Glutamatergic neuron (in vitro differentiated cells): ENCODE measurements around the gene CDC42BPG. TPM values are rescaled to one million over a fixed set of nuclear protein-coding genes. Genes with fewer than 3 reads are reported as not detected.
A peak's percentile ranks its signal among the peaks of the same experiment; 100 is the strongest.

Experiments
- DNase-seq: peaks from one replicate; pipeline ENCODE4 v3.0.0; 2022
- H3K27ac Mint-ChIP-seq: one replicate; pipeline ENCODE4 v1.8.0; 2020; ENCODE audit warnings: mild to moderate bottlenecking, mixed read lengths, inconsistent platforms; ENCODE audit not compliant: unreplicated experiment
- H3K27me3 Mint-ChIP-seq: one replicate; pipeline ENCODE4 v1.8.0; 2020; ENCODE audit warnings: mild to moderate bottlenecking, moderate library complexity, mixed read lengths, inconsistent platforms; ENCODE audit not compliant: unreplicated experiment
- H3K36me3 Mint-ChIP-seq: one replicate; pipeline ENCODE4 v1.8.0; 2020; ENCODE audit warnings: mild to moderate bottlenecking, mixed read lengths, inconsistent platforms; ENCODE audit not compliant: unreplicated experiment
- H3K4me1 Mint-ChIP-seq: one replicate; pipeline ENCODE4 v1.8.0; 2020; ENCODE audit warnings: mild to moderate bottlenecking, low read depth, mixed read lengths, inconsistent platforms; ENCODE audit not compliant: unreplicated experiment
- H3K4me3 Mint-ChIP-seq: one replicate; pipeline ENCODE4 v1.8.0; 2020; ENCODE audit warnings: mild to moderate bottlenecking, mixed read lengths, inconsistent platforms; ENCODE audit not compliant: unreplicated experiment
- H3K9me3 Mint-ChIP-seq: one replicate; pipeline ENCODE4 v1.8.0; 2020; ENCODE audit warnings: mild to moderate bottlenecking, moderate library complexity, mixed read lengths, inconsistent platforms; ENCODE audit not compliant: unreplicated experiment
- CTCF ChIP-seq: fragments of 200-600 bp; sonication (generic); IDR thresholded peaks from one replicate; pipeline ENCODE4 v1.5.0; 2021; ENCODE audit not compliant: partially characterized antibody, unreplicated experiment
- total RNA-seq: library from RNA; stranded (reverse); fragmentation: NEBNext Ultra II Directional; extraction: Animal tissue kit (Norgen Biotek cat#: 25700); gene quantifications from one replicate; pipeline ENCODE4 v1.2.1, GENCODE V29; 2021; ENCODE audit not compliant: unreplicated experiment

CDC42BPG gene
- total RNA-seq, 1 donor from 2014 or later: 2.3 TPM

- H3K27ac Mint-ChIP-seq: no peak overlapping the region
- no peaks in the 10 kb centered on the region for H3K27me3 Mint-ChIP-seq
- no peak overlapping the region for H3K4me3 Mint-ChIP-seq
- H3K9me3 Mint-ChIP-seq: peaks cover 4% of the 10 kb centered on the region
- no peak for TF ChIP-seq CTCF
- no peaks in the 10 kb centered on the region for H3K36me3 Mint-ChIP-seq
- no peak for DNase-seq
- peaks cover 14% of the 10 kb centered on the region for H3K4me1 Mint-ChIP-seq
Observed at GRCh38 chr11:64868904-64869570, 24.6 kb upstream of the CDC42BPG start.

GRCh38 chr11:64867748-64868462 is 23.5 kb upstream of the CDC42BPG start:
- no peaks in the 10 kb centered on the region for H3K36me3 Mint-ChIP-seq
- H3K27ac Mint-ChIP-seq: no peak overlapping the region
- no peak for TF ChIP-seq CTCF
- H3K27me3 Mint-ChIP-seq: no peaks in the 10 kb centered on the region
- no peak for DNase-seq
- peaks cover 4% of the 10 kb centered on the region for H3K9me3 Mint-ChIP-seq
- peaks cover 18% of the 10 kb centered on the region for H3K4me1 Mint-ChIP-seq
- H3K4me3 Mint-ChIP-seq: peak overlapping the region; percentile 36

GRCh38 chr11:64866173-64866491 is 21.7 kb upstream of the CDC42BPG start:
- H3K36me3 Mint-ChIP-seq: no peaks in the 10 kb centered on the region
- peaks cover 4% of the 10 kb centered on the region for H3K9me3 Mint-ChIP-seq
- H3K4me1 Mint-ChIP-seq: peaks cover 16% of the 10 kb centered on the region
- H3K27me3 Mint-ChIP-seq: no peaks in the 10 kb centered on the region
- no peak overlapping the region for H3K27ac Mint-ChIP-seq
- H3K4me3 Mint-ChIP-seq: no peak overlapping the region
- no peak for TF ChIP-seq CTCF
- DNase-seq: no peak

GRCh38 chr11:64865286-64866172 is 21.1 kb upstream of the CDC42BPG start:
- DNase-seq: no peak
- H3K27ac Mint-ChIP-seq: no peak overlapping the region
- no peaks in the 10 kb centered on the region for H3K27me3 Mint-ChIP-seq
- H3K4me3 Mint-ChIP-seq: no peak overlapping the region
- peaks cover 4% of the 10 kb centered on the region for H3K9me3 Mint-ChIP-seq
- no peaks in the 10 kb centered on the region for H3K36me3 Mint-ChIP-seq
- peaks cover 13% of the 10 kb centered on the region for H3K4me1 Mint-ChIP-seq
- TF ChIP-seq CTCF: no peak
